ENCODE results near the gene RBM15B. TPM values are rescaled to one million over a fixed set of nuclear protein-coding genes. Genes with fewer than 3 reads are reported as not detected.

The RBM15B gene
- total and polyA plus RNA-seq, 3 donors from 2014 or later = 27.1 to 41.4 (median 33.9) TPM

DNA sequence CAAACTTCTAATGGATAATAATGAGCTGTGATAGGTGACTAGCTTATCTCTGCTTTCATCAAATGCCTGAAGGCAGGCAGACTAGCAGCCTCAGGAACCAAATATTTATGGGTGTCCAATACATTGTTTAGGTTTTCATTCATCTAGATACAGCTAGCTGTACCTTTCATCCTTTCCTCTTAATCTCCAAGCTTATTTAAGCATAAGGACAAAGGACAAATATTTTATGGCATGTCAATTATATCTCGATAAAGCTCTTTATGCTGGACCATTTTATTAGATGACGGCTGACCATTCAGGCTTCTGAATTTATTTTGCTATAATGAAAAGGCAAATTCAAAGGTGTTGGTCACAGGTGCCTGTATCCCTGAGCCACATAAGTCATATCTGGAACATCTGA, 16.9 kb downstream of the RBM15B start:
- intact Hi-C loops (cut with DNase I; ENCODE audit: low total_unique reads) = no loop called here
- Histone ChIP-seq H3K4me1 (peaks cover 7% of the 10 kb centered on the region), H3K4me3 (no peak overlapping the region), H3K9me3 (no peaks in the 10 kb centered on the region), H3K27ac (no peak overlapping the region), H3K27me3 (no peaks in the 10 kb centered on the region), H3K36me3 (ENCODE audit: low read depth, missing control alignments) (no peaks in the 10 kb centered on the region)
- WGBS, 2 donors = 95 to 96% methylated on average over 2 of the region's 2 CpGs
- no peak for DNase-seq
- TF ChIP-seq CTCF (IDR thresholded peaks at IDR 0.05) = no peak
- no peak for TF ChIP-seq POLR2A (IDR thresholded peaks at IDR 0.05)

GRCh38 chr3:51408813-51409212, 17.7 kb downstream of the RBM15B start:
- DNase-seq = no peak
- WGBS, 2 donors = 83 to 89% methylated on average over 2 of the region's 2 CpGs
- TF ChIP-seq POLR2A (IDR thresholded peaks at IDR 0.05) = no peak
- TF ChIP-seq CTCF (IDR thresholded peaks at IDR 0.05) = no peak
- H3K4me1 ChIP-seq = peaks cover 7% of the 10 kb centered on the region
- no peaks in the 10 kb centered on the region for H3K9me3 ChIP-seq
- H3K4me3 ChIP-seq = no peak overlapping the region
- H3K27ac ChIP-seq = no peak overlapping the region
- no peaks in the 10 kb centered on the region for H3K36me3 ChIP-seq (ENCODE audit: low read depth, missing control alignments)
- intact Hi-C loops (cut with DNase I; ENCODE audit: low total_unique reads) = no loop called here
- H3K27me3 ChIP-seq = no peaks in the 10 kb centered on the region

DNA sequence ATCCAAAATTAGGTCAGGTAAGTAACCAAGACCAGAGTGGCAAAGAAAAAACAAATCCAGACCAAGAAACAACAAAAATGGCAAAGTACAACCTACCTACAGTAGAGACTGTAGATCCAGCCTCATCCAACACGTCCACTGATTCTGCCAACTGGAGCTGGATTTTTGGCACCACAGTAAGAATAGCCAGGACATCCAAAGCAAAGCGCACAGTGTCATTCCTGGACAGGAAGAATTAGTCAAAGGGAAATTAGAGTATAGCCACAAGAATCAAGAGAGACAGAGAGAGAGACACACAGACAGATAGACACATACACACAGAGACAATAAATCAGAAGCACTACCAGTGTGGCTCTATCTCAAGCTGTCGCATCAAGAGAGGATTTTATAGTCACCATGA, 31.1 kb downstream of the RBM15B start:
- TF ChIP-seq CTCF (IDR thresholded peaks at IDR 0.05) = no peak
- no peak for TF ChIP-seq POLR2A (IDR thresholded peaks at IDR 0.05)
- intact Hi-C loops (cut with DNase I; ENCODE audit: low total_unique reads) = no loop called here
- 95 to 96% methylated on average over 3 of the region's 3 CpGs for WGBS, 2 donors
- Histone ChIP-seq H3K4me3 (no peak overlapping the region), H3K36me3 (ENCODE audit: low read depth, missing control alignments) (no peaks in the 10 kb centered on the region), H3K27ac (no peak overlapping the region), H3K27me3 (no peaks in the 10 kb centered on the region), H3K4me1 (no peaks in the 10 kb centered on the region), H3K9me3 (no peaks in the 10 kb centered on the region)
- no peak for DNase-seq

- H3K4me3 ChIP-seq = no peak overlapping the region
- no peaks in the 10 kb centered on the region for H3K9me3 ChIP-seq
- DNase-seq = no peak
- H3K27ac ChIP-seq = no peak overlapping the region
- no peaks in the 10 kb centered on the region for H3K36me3 ChIP-seq (ENCODE audit: low read depth, missing control alignments)
- no peak for TF ChIP-seq POLR2A (IDR thresholded peaks at IDR 0.05)
- no peak for TF ChIP-seq CTCF (IDR thresholded peaks at IDR 0.05)
- H3K4me1 ChIP-seq = no peaks in the 10 kb centered on the region
- intact Hi-C loops (cut with DNase I; ENCODE audit: low total_unique reads) = no loop called here
- no peaks in the 10 kb centered on the region for H3K27me3 ChIP-seq
- 90 to 93% methylated on average over 4 of the region's 4 CpGs for WGBS, 2 donors
Measured at GRCh38 chr3:51426921-51427320, 35.8 kb downstream of the RBM15B start.

DNA sequence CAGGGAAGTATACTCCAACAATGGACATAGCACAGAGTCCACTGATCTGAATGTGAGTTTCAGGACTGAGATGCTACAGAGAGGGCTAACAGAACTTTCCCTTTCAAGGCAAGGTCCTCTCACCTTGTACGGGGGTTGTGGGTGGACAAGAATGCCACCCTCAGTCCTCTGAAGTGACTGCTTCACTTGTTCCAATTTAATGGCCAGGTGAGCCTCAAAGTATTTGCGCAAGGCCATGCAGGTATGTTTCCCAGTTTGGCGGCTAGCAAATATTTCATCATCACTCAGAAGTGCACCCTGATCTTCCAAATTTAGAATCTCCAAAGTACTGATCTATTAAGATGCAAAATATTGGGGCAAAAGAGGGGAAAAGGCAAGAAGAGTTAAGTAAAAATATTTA, 38.1 kb downstream of the RBM15B start:
- Histone ChIP-seq H3K27me3 (no peaks in the 10 kb centered on the region), H3K9me3 (no peaks in the 10 kb centered on the region), H3K4me1 (no peaks in the 10 kb centered on the region), H3K4me3 (no peak overlapping the region), H3K36me3 (ENCODE audit: low read depth, missing control alignments) (no peaks in the 10 kb centered on the region), H3K27ac (no peak overlapping the region)
- 92% methylated on average over 3 of the region's 3 CpGs for WGBS, 2 donors
- DNase-seq = no peak
- TF ChIP-seq POLR2A (IDR thresholded peaks at IDR 0.05) = no peak
- TF ChIP-seq CTCF (IDR thresholded peaks at IDR 0.05) = no peak
- intact Hi-C loops (cut with DNase I; ENCODE audit: low total_unique reads) = no loop called here

Measured in testis (tissue), 3 donors.